NCI-H2227 (cell line): Measurements from ENCODE around the gene CRTAP.
"Not testable (repeated sequence)": the region's sequence is repeated elsewhere in the genome, so short reads cannot be mapped to it uniquely, and the experiment has no call there.

Experiments
- DNase-seq: peaks from one replicate; lab custom pipeline; 2025; ENCODE audit not compliant: unreplicated experiment; lab: John Stamatoyannopoulos, UW

Gene CRTAP

DNA sequence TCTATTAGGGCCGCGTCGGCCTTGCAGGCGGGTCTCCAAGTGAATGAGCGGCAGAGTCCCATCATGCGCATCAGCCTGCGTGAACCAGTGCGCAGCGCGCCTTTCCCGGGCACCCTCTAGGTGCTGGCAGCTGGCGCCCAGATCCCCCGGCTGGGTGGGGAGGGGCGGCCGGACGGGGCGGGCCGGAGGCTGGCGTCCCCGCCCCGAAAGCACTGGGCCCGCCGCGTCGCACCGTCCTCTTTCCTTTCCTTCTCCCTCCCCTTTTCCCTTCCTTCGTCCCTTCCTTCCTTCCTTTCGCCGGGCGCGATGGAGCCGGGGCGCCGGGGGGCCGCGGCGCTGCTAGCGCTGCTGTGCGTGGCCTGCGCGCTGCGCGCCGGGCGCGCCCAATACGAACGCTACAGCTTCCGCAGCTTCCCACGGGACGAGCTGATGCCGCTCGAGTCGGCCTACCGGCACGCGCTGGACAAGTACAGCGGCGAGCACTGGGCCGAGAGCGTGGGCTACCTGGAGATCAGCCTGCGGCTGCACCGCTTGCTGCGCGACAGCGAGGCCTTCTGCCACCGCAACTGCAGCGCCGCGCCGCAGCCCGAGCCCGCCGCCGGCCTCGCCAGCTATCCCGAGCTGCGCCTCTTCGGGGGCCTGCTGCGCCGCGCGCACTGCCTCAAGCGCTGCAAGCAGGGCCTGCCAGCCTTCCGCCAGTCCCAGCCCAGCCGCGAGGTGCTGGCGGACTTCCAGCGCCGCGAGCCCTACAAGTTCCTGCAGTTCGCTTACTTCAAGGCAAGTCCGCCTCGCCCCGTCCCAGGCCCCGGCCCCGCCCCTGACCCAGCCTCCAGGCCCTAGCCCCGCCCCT lies at the start of gene CRTAP:
Gene CRTAP, plus strand, starts transcription at position 243 of the 850 bp plus-strand sequence. Its CDS starts 64 bp downstream, at position 307.
- peak; percentile 78 for DNase-seq

DNA sequence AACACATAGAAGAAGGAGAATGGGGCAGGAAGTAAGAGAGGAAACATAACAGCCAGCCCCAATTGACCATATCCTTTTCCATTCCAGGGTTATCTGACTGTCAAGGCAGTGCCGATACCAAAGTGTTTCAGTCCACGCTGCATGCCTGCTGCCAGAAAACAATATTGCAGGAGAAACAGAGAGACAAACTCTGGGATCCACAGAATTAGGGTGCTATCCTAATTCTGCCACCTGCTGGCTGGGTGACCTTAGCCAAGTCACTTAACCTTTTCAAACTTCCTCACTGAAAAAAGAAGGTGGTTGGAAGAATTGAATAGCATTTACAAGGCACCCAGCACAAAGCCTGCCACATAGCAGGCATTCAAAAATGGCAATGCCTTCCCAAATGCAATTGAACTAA lies 48.9 kb upstream of the CRTAP start:
- no peak for DNase-seq

- no peak for DNase-seq
Observed at GRCh38 chr3:33067484-33067883, 46.3 kb upstream of the CRTAP start.

DNA sequence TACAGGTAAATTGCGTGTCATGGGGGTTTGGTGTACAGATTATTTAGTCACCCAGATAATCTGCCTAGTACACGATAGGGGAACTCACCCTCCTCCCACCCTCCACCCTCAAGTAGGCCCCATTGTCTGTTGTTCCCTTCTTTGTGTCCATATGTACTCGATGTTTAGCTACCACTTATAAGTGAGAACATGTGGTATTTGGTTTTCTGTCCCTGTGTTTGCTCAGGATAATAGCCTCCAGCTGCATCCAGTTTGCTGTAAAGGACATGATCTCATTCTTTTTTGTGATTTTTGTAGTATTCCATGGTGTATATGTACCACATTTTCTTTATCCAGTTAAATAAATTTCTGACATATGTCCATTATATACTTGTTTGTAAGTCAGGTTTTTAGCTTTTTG lies 44.0 kb upstream of the CRTAP start:
- DNase-seq: not testable (repeated sequence)

GRCh38 chr3:33071181-33071580 lies 42.6 kb upstream of the CRTAP start:
- no peak for DNase-seq

DNA sequence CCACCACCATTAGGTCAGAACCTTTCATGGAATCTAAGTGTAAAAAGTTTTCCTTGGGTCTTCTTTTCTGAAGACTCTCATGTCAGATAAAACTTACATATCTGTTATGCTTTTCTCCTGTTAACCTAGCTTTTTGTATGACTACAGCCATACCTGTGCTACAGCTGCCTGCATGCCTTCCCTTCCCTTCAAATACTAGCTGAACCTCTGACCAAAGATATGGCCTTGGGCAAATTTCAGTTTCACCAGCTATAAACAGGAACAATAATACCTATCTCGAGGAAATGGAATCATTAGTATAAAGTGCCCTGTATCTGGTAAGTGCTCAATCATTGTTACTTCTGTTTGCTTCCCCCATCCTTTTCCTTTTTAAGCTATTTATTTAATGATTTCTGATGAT lies 41.9 kb upstream of the CRTAP start:
- DNase-seq: no peak

- peak; percentile 53 for DNase-seq
Observed at GRCh38 chr3:33074217-33075067, 39.4 kb upstream of the CRTAP start.

DNA sequence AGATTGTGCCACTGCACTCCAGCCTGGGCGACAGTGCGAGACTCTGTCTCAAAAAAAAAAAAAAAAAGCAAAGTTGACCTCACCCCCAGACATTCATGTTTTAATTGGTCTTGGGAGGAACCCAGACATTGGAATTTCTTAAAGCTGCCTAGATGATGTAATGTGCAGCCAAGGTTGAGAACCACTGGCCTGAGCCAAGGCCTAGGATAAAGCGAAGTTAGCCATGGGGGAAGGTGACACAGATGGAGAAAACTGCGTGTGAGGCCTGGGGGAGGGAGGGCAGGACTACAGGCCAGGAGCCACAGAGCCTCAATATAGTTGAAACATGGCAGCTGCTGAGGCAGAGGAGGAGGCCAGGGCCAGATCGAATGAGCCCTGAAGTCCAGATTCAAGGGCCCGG lies 37.8 kb upstream of the CRTAP start:
- DNase-seq: no peak

DNA sequence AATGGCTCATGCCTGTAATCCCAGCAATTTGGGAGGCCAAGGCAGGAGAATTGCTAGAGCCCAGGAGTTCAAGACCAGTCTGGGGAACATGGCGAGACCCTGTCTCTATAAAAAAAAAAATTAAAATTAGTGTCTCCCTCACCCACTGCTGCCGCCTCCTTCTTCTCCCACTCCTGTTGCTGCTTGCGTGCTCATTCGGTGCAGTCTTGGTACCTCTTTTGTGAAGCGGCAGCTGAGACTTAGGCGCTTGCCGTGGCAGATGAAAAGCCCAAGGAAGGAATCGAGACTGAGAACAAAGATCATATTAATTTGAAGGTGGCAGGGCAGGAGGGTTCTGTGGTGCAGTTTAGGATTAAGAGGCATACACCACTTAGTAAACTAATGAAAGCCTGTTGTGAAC lies 36.9 kb upstream of the CRTAP start:
- DNase-seq: no peak

- no peak for DNase-seq
Observed at GRCh38 chr3:33077976-33078375, 35.8 kb upstream of the CRTAP start.

DNA sequence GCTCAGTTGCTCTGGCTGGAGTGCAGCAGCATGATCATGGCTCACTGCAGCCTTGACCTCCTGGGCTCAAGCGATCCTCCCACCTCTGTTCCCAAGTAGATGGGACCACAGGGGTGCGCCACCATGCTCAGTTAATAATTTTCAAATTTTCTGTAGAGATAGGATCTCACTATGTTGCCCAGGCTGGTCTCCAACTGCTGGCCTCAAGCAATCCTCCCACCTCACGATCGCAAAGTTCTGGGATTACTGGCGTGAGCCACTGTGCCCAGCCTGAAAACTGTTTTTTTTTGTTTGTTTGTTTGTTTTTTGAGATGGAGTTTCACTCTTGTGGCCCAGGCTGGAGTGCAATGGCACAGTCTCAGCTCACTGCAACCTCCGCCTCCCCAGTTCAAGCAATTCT lies 34.0 kb upstream of the CRTAP start:
- not testable (repeated sequence) for DNase-seq

GRCh38 chr3:33081812-33082211 lies 32.0 kb upstream of the CRTAP start:
- DNase-seq: no peak

GRCh38 chr3:33083958-33084357 lies 29.9 kb upstream of the CRTAP start:
- DNase-seq: no peak

DNA sequence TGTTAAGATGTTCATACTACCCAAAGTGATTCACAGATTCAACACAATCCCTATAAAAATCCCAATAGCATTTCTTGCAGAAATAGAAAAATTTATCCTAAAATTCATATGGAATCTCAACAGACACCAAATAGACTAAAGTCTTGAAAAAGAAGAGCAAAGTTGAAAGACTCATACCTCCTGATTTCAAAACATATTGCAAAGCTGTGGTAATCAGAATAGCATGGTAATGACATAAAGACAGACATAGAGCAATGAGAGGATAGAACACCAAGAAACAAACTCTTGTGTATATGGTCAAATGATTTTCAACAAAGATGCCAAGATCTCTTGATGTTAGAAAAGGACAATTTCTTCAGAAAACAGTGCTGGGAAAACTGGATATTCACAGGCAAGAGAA lies 25.1 kb upstream of the CRTAP start:
- no peak for DNase-seq

DNA sequence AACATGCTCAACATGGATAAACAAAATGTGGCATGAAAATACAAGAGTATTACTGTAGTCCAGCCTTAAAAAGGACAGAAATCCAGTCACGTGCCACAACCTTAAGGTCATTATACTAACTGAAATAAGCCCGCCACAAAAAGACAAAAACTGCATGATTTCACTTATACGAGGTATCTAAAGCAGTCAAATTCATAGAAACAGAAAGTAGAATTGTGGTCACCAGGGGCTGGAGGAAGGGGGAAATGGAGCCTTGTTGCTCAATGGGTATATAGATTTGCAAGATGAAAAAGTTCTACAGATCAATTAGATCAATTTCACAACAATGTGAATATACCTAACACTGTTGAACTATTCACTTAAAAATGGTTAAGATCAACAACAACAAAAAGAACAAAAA lies 24.3 kb upstream of the CRTAP start:
- no peak for DNase-seq

GRCh38 chr3:33091746-33092145 lies 22.1 kb upstream of the CRTAP start:
- DNase-seq: no peak

GRCh38 chr3:33092496-33093254 lies 21.1 kb upstream of the CRTAP start:
- no peak for DNase-seq

GRCh38 chr3:33093847-33094246 lies 20.0 kb upstream of the CRTAP start:
- DNase-seq: no peak

DNA sequence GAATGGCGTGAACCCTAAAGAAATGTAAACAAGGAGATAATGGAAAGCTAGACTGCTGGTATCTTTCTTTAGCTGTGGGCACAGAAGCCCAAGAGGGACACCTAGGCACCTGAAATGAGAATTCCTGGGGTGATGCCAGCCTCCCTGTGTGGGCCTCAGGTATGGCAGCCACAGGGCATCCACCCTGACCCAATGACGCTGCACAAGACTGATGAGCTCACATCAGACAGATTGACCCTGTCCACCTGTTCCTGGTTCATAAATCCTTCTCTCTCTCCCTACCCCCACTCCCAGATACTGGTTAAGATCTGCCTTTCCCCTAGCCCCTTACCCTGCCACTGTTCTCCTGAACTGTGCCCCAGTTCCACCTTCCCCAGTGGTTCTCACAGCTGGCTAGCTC lies 18.4 kb upstream of the CRTAP start:
- no peak for DNase-seq

DNA sequence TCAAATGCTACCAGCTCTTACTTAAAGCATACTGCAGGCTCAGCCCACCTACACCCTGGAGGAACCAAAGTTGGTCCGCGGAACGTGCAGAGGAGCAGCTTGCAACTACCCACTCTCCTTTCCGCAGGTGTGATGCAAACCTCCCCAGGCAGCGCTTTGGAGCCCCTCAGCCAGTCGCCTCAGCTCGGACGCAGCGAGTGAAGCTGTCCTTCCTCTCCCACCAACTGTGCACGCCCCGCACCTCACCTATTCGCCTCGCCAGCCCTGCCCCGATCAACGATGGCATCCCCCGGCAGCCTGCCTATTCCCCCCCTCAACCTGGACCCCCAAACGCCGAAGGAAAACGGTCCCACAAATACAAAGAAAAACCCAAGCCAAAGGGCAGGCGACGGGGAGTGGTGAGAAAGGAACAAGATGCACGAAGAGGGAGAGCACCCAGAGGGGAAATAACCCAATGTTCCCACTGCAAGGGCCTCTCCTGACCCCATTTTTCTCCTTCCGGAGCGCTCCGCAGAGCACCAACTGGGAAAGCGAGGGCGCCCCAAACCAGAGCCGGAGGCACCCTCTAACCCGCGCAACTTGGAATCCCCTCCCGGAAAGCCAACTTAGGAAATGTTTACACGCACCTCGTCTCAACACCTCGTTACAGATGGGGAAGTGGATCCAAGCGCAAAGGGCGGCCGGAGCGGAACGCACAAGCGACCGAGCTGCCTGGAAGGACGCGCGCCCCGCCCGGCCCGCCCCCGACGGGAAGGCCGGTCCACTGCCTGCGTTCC lies 17.5 kb upstream of the CRTAP start:
- peak; percentile 33 for DNase-seq
